GM12878 (cell line): ENCODE results near the gene CHAT. TPM values are rescaled to one million over a fixed set of nuclear protein-coding genes. Genes with fewer than 3 reads are reported as not detected.

Experiments
- ATAC-seq: fragments of 200-7000 bp; cut with Tn5 transposase; 3 replicates; pipeline ENCODE4 v1.9.1; 2020; ENCODE audit warnings: mild to moderate bottlenecking, moderate library complexity
- BruUV-seq: library from RNA; stranded (reverse); fragments of 400-500 nt; replicated peaks from 2 replicates; lab custom pipeline; 2021; lab: Mats Ljungman, UMichigan
- CTCF ChIA-PET: fragments of 300-600 bp; sonication (Branson Sonifier 250); formaldehyde crosslinking; extraction: SDS; loops from one replicate; lab custom pipeline; 2021; ENCODE audit warnings: inconsistent platforms; lab: Yijun Ruan, JAX
- POLR2A ChIA-PET: fragments of 350-600 bp; formaldehyde crosslinking; extraction: SDS; loops from one replicate; lab custom pipeline; 2021; ENCODE audit warnings: inconsistent platforms; lab: Charles Lee
- RAD21 ChIA-PET: fragments of 300-600 bp; sonication (Branson Sonifier 250); formaldehyde crosslinking; loops from one replicate; lab custom pipeline; 2023; ENCODE audit warnings: antibody characterized with exemption; ENCODE audit not compliant: unreplicated experiment; lab: Charles Lee
- SMC1A ChIA-PET: fragments of 300-600 bp; sonication (Branson Sonifier 250); formaldehyde crosslinking; loops from one replicate; lab custom pipeline; 2023; ENCODE audit not compliant: unreplicated experiment, uncharacterized antibody; lab: Charles Lee
- DNase-seq: peaks from one replicate; pipeline ENCODE4 v3.0.0-alpha.2; 2011; ENCODE audit warnings: low read depth, low spot score
- FAIRE-seq: peaks from 3 replicates; lab custom pipeline; 2011; peaks lifted over from hg19 to GRCh38; lab: Jason Lieb, UNC
- H2AFZ ChIP-seq: 2 replicates; pipeline ENCODE4 v1.6.0; 2011; ENCODE audit warnings: low read depth, low read length, control low read depth; ENCODE audit not compliant: control insufficient read depth
- H3K27ac ChIP-seq: 2 replicates; pipeline ENCODE4 v1.5.1; 2011; ENCODE audit warnings: control low read depth; ENCODE audit not compliant: control insufficient read depth, insufficient read depth
- H3K27me3 ChIP-seq, 2 experiments: replicated peaks in 1 of 2; 2 replicates each; pipeline versions ENCODE4 v1.6.0 to v1.6.1; 2011; ENCODE audit warnings: low read length in 1 of 2; ENCODE audit not compliant: control insufficient read depth in 2 of 2, insufficient read depth in 2 of 2
- H3K36me3 ChIP-seq, 2 experiments: 2 replicates each; pipeline ENCODE4 v1.5.1; 2011; ENCODE audit warnings: low read length in 1 of 2; ENCODE audit not compliant: control insufficient read depth in 2 of 2, insufficient read depth in 2 of 2
- H3K4me1 ChIP-seq: 2 replicates; pipeline ENCODE4 v1.6.1; 2011; ENCODE audit warnings: mild to moderate bottlenecking, low read length, moderate library complexity, mixed read lengths; ENCODE audit not compliant: control insufficient read depth, insufficient read depth
- H3K4me2 ChIP-seq: 2 replicates; pipeline ENCODE4 v1.6.0; 2011; ENCODE audit warnings: control low read depth; ENCODE audit not compliant: control insufficient read depth, insufficient read depth
- H3K4me3 ChIP-seq: fragments of 200-600 bp; sonication (generic); 2 replicates; pipeline ENCODE4 v1.5.1; 2016
- H3K79me2 ChIP-seq: 2 replicates; pipeline ENCODE4 v1.6.0; 2011; ENCODE audit warnings: low read length; ENCODE audit not compliant: control insufficient read depth, insufficient read depth
- H3K9ac ChIP-seq: 2 replicates; pipeline ENCODE4 v1.8.0; 2011; ENCODE audit warnings: low read length, control low read depth, mixed read lengths; ENCODE audit not compliant: control insufficient read depth, insufficient read depth
- H3K9me3 ChIP-seq: replicated peaks from 3 replicates; pipeline ENCODE4 v1.5.1; 2011; ENCODE audit warnings: mild to moderate bottlenecking, low read length; ENCODE audit not compliant: control insufficient read depth, insufficient read depth
- H4K20me1 ChIP-seq: 2 replicates; pipeline ENCODE4 v1.6.0; 2011; ENCODE audit not compliant: control insufficient read depth, insufficient read depth
- CBFB ChIP-seq: IDR thresholded peaks from 2 replicates; pipeline ENCODE4 v1.6.1; 2016; ENCODE audit warnings: antibody characterized with exemption, low read depth
- DPF2 ChIP-seq: fragments of 450-650 bp; IDR thresholded peaks from 2 replicates; pipeline ENCODE4 v1.6.1; 2017; ENCODE audit warnings: mild to moderate bottlenecking
- ETV6 ChIP-seq, 2 experiments: fragments of 450-650 bp in 1 of 2; IDR thresholded peaks in 1 of 2; conservative IDR thresholded peaks in 1 of 2; 2 replicates each; pipeline ENCODE4 v1.6.1; 2014; ENCODE audit warnings: antibody characterized with exemption in 1 of 2, borderline replicate concordance in 1 of 2, low read depth in 1 of 2, mild to moderate bottlenecking in 1 of 2, moderate library complexity in 1 of 2
- FOXK2 ChIP-seq: fragments of 450-650 bp; IDR thresholded peaks from 2 replicates; pipeline ENCODE4 v1.6.1; 2017; ENCODE audit warnings: mild to moderate bottlenecking, moderate library complexity
- FOXM1 ChIP-seq: IDR thresholded peaks from 2 replicates; pipeline ENCODE4 v1.6.1; 2012; ENCODE audit warnings: low read depth, mild to moderate bottlenecking, inconsistent platforms, low read length, moderate library complexity
- GABPA ChIP-seq: IDR thresholded peaks from 2 replicates; pipeline ENCODE4 v1.6.1; 2014; ENCODE audit warnings: antibody characterized with exemption, low read depth, mild to moderate bottlenecking, inconsistent platforms
- KDM1A ChIP-seq: fragments of 200-600 bp; sonication (generic); IDR thresholded peaks from 2 replicates; pipeline ENCODE4 v1.6.1; 2016; ENCODE audit warnings: borderline replicate concordance
- MYC ChIP-seq: IDR thresholded peaks from 2 replicates; pipeline ENCODE4 v1.6.1; 2011; ENCODE audit warnings: mild to moderate bottlenecking, low read length, moderate library complexity, inconsistent platforms; ENCODE audit not compliant: insufficient read depth, insufficient replicate concordance, insufficient read length, severe bottlenecking
- NFXL1 ChIP-seq: fragments of 450-650 bp; IDR thresholded peaks from 2 replicates; pipeline ENCODE4 v1.6.1; 2017; ENCODE audit warnings: antibody characterized with exemption, mild to moderate bottlenecking, borderline replicate concordance
- PBX3 ChIP-seq: IDR thresholded peaks from 2 replicates; pipeline ENCODE4 v1.6.1; 2011; ENCODE audit warnings: mild to moderate bottlenecking, low read depth, low read length, moderate library complexity; ENCODE audit not compliant: insufficient replicate concordance
- POLR2AphosphoS5 ChIP-seq: IDR thresholded peaks from 2 replicates; pipeline ENCODE4 v1.6.1; 2011; ENCODE audit warnings: mild to moderate bottlenecking, low read length, inconsistent platforms
- RCOR1 ChIP-seq: conservative IDR thresholded peaks from 2 replicates; pipeline ENCODE4 v1.6.1; 2012; ENCODE audit warnings: low read depth, low read length, improper control_type of control experiment
- SRF ChIP-seq, 2 experiments: IDR thresholded peaks; 2 replicates each; pipeline ENCODE4 v1.6.1; 2011; ENCODE audit warnings: low read depth in 2 of 2, low read length in 2 of 2, mild to moderate bottlenecking in 1 of 2, moderate library complexity in 1 of 2
- TAF1 ChIP-seq: IDR thresholded peaks from 2 replicates; pipeline ENCODE4 v1.6.1; 2011; ENCODE audit warnings: mild to moderate bottlenecking, low read depth, low read length, borderline replicate concordance
- WRNIP1 ChIP-seq: IDR thresholded peaks from 2 replicates; pipeline ENCODE4 v1.6.1; 2011; ENCODE audit warnings: low read depth, low read length, improper control_type of control experiment, borderline replicate concordance
- YY1 ChIP-seq: IDR thresholded peaks from 2 replicates; pipeline ENCODE4 v1.6.1; 2011; ENCODE audit warnings: low read depth, mild to moderate bottlenecking, low read length
- ZNF622 ChIP-seq: fragments of 450-650 bp; IDR thresholded peaks from 2 replicates; pipeline ENCODE4 v1.6.1; 2017; ENCODE audit warnings: mild to moderate bottlenecking, inconsistent platforms
- ZNF687 ChIP-seq: fragments of 450-650 bp; IDR thresholded peaks from 2 replicates; pipeline ENCODE4 v1.6.1; 2017; ENCODE audit warnings: mild to moderate bottlenecking, moderate library complexity
- WGBS: methylation state at CpG from one replicate; pipeline ENCODE4 v1.1.6; 2016; ENCODE audit warnings: low lambda C conversion rate; ENCODE audit not compliant: insufficient replicate concordance, insufficient coverage; ENCODE audit errors: missing lambda C conversion rate; 5-methylcytosine and 5-hydroxymethylcytosine counted together
- in situ Hi-C: fragments of 300-500 bp; cut with MboI; formaldehyde crosslinking; loops from 9 replicates; pipeline ENCODE4 v1.14.3; 2018; ENCODE audit warnings: mixed read lengths
- intact Hi-C: fragments of 100-400 bp; cut with micrococcal nuclease; formaldehyde crosslinking; loops from one replicate; pipeline ENCODE4 v1.14.2; 2022; ENCODE audit not compliant: unreplicated experiment
- polyA plus RNA-seq, 11 experiments: library from polyadenylated mRNA; depleted of rRNA in 4 of 11; unstranded in 6 of 11; stranded (reverse) in 5 of 11; fragments of >200 nt; fragmentation: Nextera tagmentation in 4 of 11; fragmentation: Illumina TruSeq in 1 of 11; extraction: Ambion mirVana in 4 of 11; extraction: Trizol in 1 of 11; gene quantifications; 1 replicate in 1 of 11; 2 replicates in 10 of 11; pipeline versions ENCODE4 v1.2.1 to v1.2.3, GENCODE V29; 2011 to 2016; ENCODE audit warnings: inconsistent platforms in 2 of 11, missing spikeins in 2 of 11, low read depth in 1 of 11
- total RNA-seq, 4 experiments: library from RNA; depleted of rRNA in 3 of 4; stranded (reverse); fragments of >200 nt in 3 of 4; fragmentation: Illumina TruSeq in 1 of 4; extraction: Trizol in 1 of 4; gene quantifications; 2 replicates each; pipeline versions ENCODE4 v1.2.1 to v1.2.3, GENCODE V29; 2013 to 2021

The CHAT gene
- total and polyA plus RNA-seq, 10 of the 15 experiments (the other 5 are each of a cell fraction or from before 2014, with no cell fraction given): not detected

GRCh38 chr10:49627038-49627437, 13.2 kb downstream of the CHAT start:
- peaks cover 0 to 2% of the 10 kb centered on the region in 2 experiments; a peak in 2 of 4 replicates for H3K27me3 ChIP-seq
- RAD21 ChIA-PET: no interaction called here
- no peak for ATAC-seq
- TF ChIP-seq MYC (no peak), RCOR1 (no peak), CBFB (no peak), TAF1 (no peak), SRF (IDR thresholded peaks at IDR 0.05; ENCODE audit: low read depth in 2 of 2, low read length in 2 of 2) (no peak), PBX3 (no peak), ZNF687 (no peak), YY1 (no peak), ZNF622 (no peak), NFXL1 (no peak), ETV6 (conservative IDR thresholded peaks at IDR 0.05 in 1 of 2, IDR thresholded peaks at IDR 0.05 in 1 of 2; ENCODE audit: borderline replicate concordance in 1 of 2, low read depth in 1 of 2) (no peak), KDM1A (no peak), FOXM1 (no peak), DPF2 (no peak), FOXK2 (no peak), GABPA (no peak), POLR2AphosphoS5 (no peak), WRNIP1 (no peak)
- TF ChIP-seq, all 136 proteins: peak for 0
- Histone ChIP-seq H3K4me1 (no peaks in the 10 kb centered on the region), H3K79me2 (no peaks in the 10 kb centered on the region), H4K20me1 (no peaks in the 10 kb centered on the region), H3K4me2 (no peak overlapping the region), H2AFZ (no peak overlapping the region), H3K4me3 (no peak overlapping the region), H3K9ac (no peak overlapping the region), H3K27ac (no peak overlapping the region), H3K36me3 (no peaks in the 10 kb centered on the region), H3K9me3 (no peaks in the 10 kb centered on the region)
- CTCF ChIA-PET: no interaction called here
- intact Hi-C loops (no loop called here), in situ Hi-C loops (no loop called here)
- SMC1A ChIA-PET: no interaction called here
- WGBS: 68% methylated on average over 7 of the region's 7 CpGs
- POLR2A ChIA-PET: no interaction called here
- FAIRE-seq (no peak), DNase-seq (no peak)
- no TSS peak for BruUV-seq
